Jurkat, Clone E6-1 (cell line): ENCODE results near the gene PKIB. TPM values are rescaled to one million over a fixed set of nuclear protein-coding genes. Genes with fewer than 3 reads are reported as not detected.
"Not testable (repeated sequence)": the region's sequence is repeated elsewhere in the genome, so short reads cannot be mapped to it uniquely, and the experiment has no call there.

ENCODE experiments used
- DNase-seq: peaks from one replicate; pipeline ENCODE4 v3.0.0-alpha.2; 2011; ENCODE audit warnings: low read depth, low spot score
- H3K4me3 ChIP-seq: 2 replicates; pipeline ENCODE4 v1.5.1; 2011; ENCODE audit warnings: mild to moderate bottlenecking, low read length, control low read depth, moderate library complexity
- polyA plus RNA-seq: library from polyadenylated mRNA; unstranded; fragments of >200 nt; gene quantifications from one replicate; pipeline ENCODE4 v1.2.1, GENCODE V29; 2012; ENCODE audit warnings: missing spikeins; ENCODE audit not compliant: insufficient read length, insufficient read depth

Gene PKIB
- not detected for polyA plus RNA-seq

GRCh38 chr6:122609881-122610689 lies at the start of gene PKIB:
TSS of gene PKIB (plus strand) at chr6:122610405. CDS start at chr6:122717795, 107,390 bp downstream.
- no peak for DNase-seq
- H3K4me3 ChIP-seq = no peak within 1 kb of the TSS

- no peak overlapping the region for H3K4me3 ChIP-seq
- DNase-seq = no peak
Measured at GRCh38 chr6:122563364-122564052, 46.7 kb upstream of the PKIB start.

- no peak overlapping the region for H3K4me3 ChIP-seq
- no peak for DNase-seq
Measured at GRCh38 chr6:122564230-122564629, 46.0 kb upstream of the PKIB start.

- H3K4me3 ChIP-seq = no peak overlapping the region
- no peak for DNase-seq
Measured at GRCh38 chr6:122565708-122566107, 44.5 kb upstream of the PKIB start.

- no peak for DNase-seq
- no peak overlapping the region for H3K4me3 ChIP-seq
Measured at GRCh38 chr6:122567034-122567433, 43.2 kb upstream of the PKIB start.

GRCh38 chr6:122568350-122568749 lies 41.9 kb upstream of the PKIB start:
- peak; percentile 12 for DNase-seq

GRCh38 chr6:122568797-122569221 lies 41.4 kb upstream of the PKIB start:
- H3K4me3 ChIP-seq = no peak overlapping the region
- DNase-seq = no peak

More at GRCh38 chr6:122568350-122568749, 41.9 kb upstream of the PKIB start:
- no peak overlapping the region for H3K4me3 ChIP-seq

- H3K4me3 ChIP-seq = no peak overlapping the region
- peak; percentile 9 for DNase-seq
Measured at GRCh38 chr6:122569230-122569771, 40.9 kb upstream of the PKIB start.

- no peak for DNase-seq
- H3K4me3 ChIP-seq = no peak overlapping the region
Measured at GRCh38 chr6:122571888-122572287, 38.3 kb upstream of the PKIB start.

- no peak overlapping the region for H3K4me3 ChIP-seq
- DNase-seq = no peak
Measured at GRCh38 chr6:122576888-122577287, 33.3 kb upstream of the PKIB start.

- no peak overlapping the region for H3K4me3 ChIP-seq
- DNase-seq = no peak
Measured at GRCh38 chr6:122578961-122579360, 31.2 kb upstream of the PKIB start.

- no peak for DNase-seq
- no peak overlapping the region for H3K4me3 ChIP-seq
Measured at GRCh38 chr6:122580737-122581136, 29.5 kb upstream of the PKIB start.

- DNase-seq = no peak
Measured at GRCh38 chr6:122589115-122589514, 21.1 kb upstream of the PKIB start.

GRCh38 chr6:122598295-122598694 lies 11.9 kb upstream of the PKIB start:
- not testable (repeated sequence) for H3K4me3 ChIP-seq, DNase-seq

More at GRCh38 chr6:122589115-122589514, 21.1 kb upstream of the PKIB start:
- no peak overlapping the region for H3K4me3 ChIP-seq

GRCh38 chr6:122604676-122605075 lies 5.5 kb upstream of the PKIB start:
- DNase-seq = no peak
- no peak overlapping the region for H3K4me3 ChIP-seq

- DNase-seq = no peak
Measured at GRCh38 chr6:122610690-122611455, 668 bp downstream of the PKIB start.

GRCh38 chr6:122612838-122613237 lies 2.6 kb downstream of the PKIB start:
- no peak overlapping the region for H3K4me3 ChIP-seq
- DNase-seq = no peak

More at GRCh38 chr6:122610690-122611455, 668 bp downstream of the PKIB start:
- no peak overlapping the region for H3K4me3 ChIP-seq

GRCh38 chr6:122614303-122614702 lies 4.1 kb downstream of the PKIB start:
- no peak overlapping the region for H3K4me3 ChIP-seq
- DNase-seq = no peak

- DNase-seq = no peak
- no peak overlapping the region for H3K4me3 ChIP-seq
Measured at GRCh38 chr6:122615409-122615808, 5.2 kb downstream of the PKIB start.
